Spleen (tissue), 7 donors: Measurements from ENCODE around the gene OR1Q1.

Experiments used
- CTCF ChIP-seq, 11 experiments: fragments of 200-600 bp in 7 of 11; fragments of 450-650 bp in 4 of 11; sonication (generic) in 4 of 11; IDR thresholded peaks in 8 of 11; conservative IDR thresholded peaks in 3 of 11; 1 replicate in 7 of 11; 2 replicates in 4 of 11; pipeline versions ENCODE4 v1.4.0 to v1.8.0; 2016 to 2021; ENCODE audit warnings: antibody characterized with exemption in 11 of 11, inconsistent platforms in 4 of 11, mild to moderate bottlenecking in 1 of 11
- POLR2AphosphoS5 ChIP-seq, 3 donors: sonication (generic); formaldehyde crosslinking; IDR thresholded peaks; one replicate each; pipeline ENCODE4 v1.5.1; 2017; ENCODE audit warnings: antibody characterized with exemption in 3 of 3
- donor health status: DM: no; HTN: no; CAD: no; lungs with moderate emphysema.
- donor health status: DM: no; HTN: no; CAD: no.
- donor health status: DM: no; HTN: no; CAD: no.

GRCh38 chr9:122567901-122568300 is 46.6 kb upstream of the OR1Q1 start:
- no peak for TF ChIP-seq CTCF (IDR thresholded peaks at IDR 0.05 in 8 of 11, conservative IDR thresholded peaks at IDR 0.05 in 3 of 11)
- no peak for TF ChIP-seq POLR2AphosphoS5 (IDR thresholded peaks at IDR 0.05)
